Testis (tissue), 5 donors: Measurements from ENCODE around the gene RFK. TPM values are rescaled to one million over a fixed set of nuclear protein-coding genes. Genes with fewer than 3 reads are reported as not detected.
A peak's percentile ranks its signal among the peaks of the same experiment; 100 is the strongest.
"Not testable (repeated sequence)": the region's sequence is repeated elsewhere in the genome, so short reads cannot be mapped to it uniquely, and the experiment has no call there.

Experiments
- DNase-seq: peaks from one replicate; pipeline ENCODE4 v3.0.0-alpha.2; 2019
- H3K27ac ChIP-seq, 2 donors: fragments of 200-600 bp; sonication (generic); one replicate each; pipeline ENCODE4 v1.5.1; 2019
- H3K27me3 ChIP-seq: fragments of 200-600 bp; sonication (generic); one replicate; pipeline ENCODE4 v1.5.1; 2019
- H3K36me3 ChIP-seq: fragments of 200-600 bp; sonication (generic); one replicate; pipeline ENCODE4 v1.5.1; 2017; ENCODE audit warnings: low read depth; ENCODE audit errors: missing control alignments
- H3K4me1 ChIP-seq: fragments of 200-600 bp; sonication (generic); one replicate; pipeline ENCODE4 v1.5.1; 2019
- H3K4me3 ChIP-seq, 2 donors: fragments of 200-600 bp; sonication (generic); one replicate each; pipeline ENCODE4 v1.5.1; 2017 to 2019
- H3K9me3 ChIP-seq: fragments of 200-600 bp; sonication (generic); one replicate; pipeline ENCODE4 v1.5.1; 2017
- CTCF ChIP-seq, 3 experiments: fragments of 450-650 bp in 2 of 3; fragments of 200-600 bp in 1 of 3; sonication (generic) in 1 of 3; IDR thresholded peaks; one replicate each; pipeline ENCODE4 v1.5.1; 2016 to 2019; ENCODE audit warnings: antibody characterized with exemption in 3 of 3, mild to moderate bottlenecking in 2 of 3, moderate library complexity in 1 of 3
- POLR2A ChIP-seq: fragments of 450-650 bp; IDR thresholded peaks from one replicate; pipeline ENCODE4 v1.6.1; 2017; ENCODE audit warnings: antibody characterized with exemption, mild to moderate bottlenecking, moderate library complexity
- WGBS, 2 donors: methylation state at CpG; one replicate each; pipeline ENCODE4 v1.1.5; 2018; 5-methylcytosine and 5-hydroxymethylcytosine counted together
- intact Hi-C: fragments of 100-400 bp; cut with DNase I; formaldehyde crosslinking; loops from one replicate; pipeline ENCODE4 v1.15.1; 2023; ENCODE audit warnings: low total_unique reads
- long read RNA-seq, 2 donors: transcript quantifications; one replicate each; lab custom pipeline, GENCODE V29; 2026
- polyA plus RNA-seq: library from polyadenylated mRNA; stranded (reverse); fragments of 350-450 nt; fragmentation: Illumina TruSeq; extraction: RNeasy Lipid Tissue Mini Kit (QIAGEN cat#74804); gene quantifications from one replicate; pipeline ENCODE4 v1.2.3, GENCODE V29; 2014; ENCODE audit warnings: low read depth, low replicate concordance; ENCODE audit not compliant: insufficient read depth
- total RNA-seq, 2 donors: library from RNA; depleted of rRNA; stranded (reverse); fragments of >200 nt; gene quantifications; one replicate each; pipeline ENCODE4 v1.2.3, GENCODE V29; 2016

The RFK gene
- total RNA-seq = 10 to 100 TPM; 39.3 to 41.8 TPM
- 69.7 TPM for polyA plus RNA-seq
- long read RNA-seq, donor 1, transcript RFK-201 (4 exons, 2,684 nt) = major isoform, 21 of 21 reads
- long read RNA-seq, donor 1, partial matches to known transcripts = 0 of 21 reads
- long read RNA-seq, donor 1, other reads (novel, unspliced or antisense) = 0 of 21 reads
- long read RNA-seq, donor 2, transcript RFK-201 (4 exons, 2,684 nt) = major isoform, 11 of 11 reads
- long read RNA-seq, donor 2, partial matches to known transcripts = 0 of 11 reads
- long read RNA-seq, donor 2, other reads (novel, unspliced or antisense) = 0 of 11 reads

DNA sequence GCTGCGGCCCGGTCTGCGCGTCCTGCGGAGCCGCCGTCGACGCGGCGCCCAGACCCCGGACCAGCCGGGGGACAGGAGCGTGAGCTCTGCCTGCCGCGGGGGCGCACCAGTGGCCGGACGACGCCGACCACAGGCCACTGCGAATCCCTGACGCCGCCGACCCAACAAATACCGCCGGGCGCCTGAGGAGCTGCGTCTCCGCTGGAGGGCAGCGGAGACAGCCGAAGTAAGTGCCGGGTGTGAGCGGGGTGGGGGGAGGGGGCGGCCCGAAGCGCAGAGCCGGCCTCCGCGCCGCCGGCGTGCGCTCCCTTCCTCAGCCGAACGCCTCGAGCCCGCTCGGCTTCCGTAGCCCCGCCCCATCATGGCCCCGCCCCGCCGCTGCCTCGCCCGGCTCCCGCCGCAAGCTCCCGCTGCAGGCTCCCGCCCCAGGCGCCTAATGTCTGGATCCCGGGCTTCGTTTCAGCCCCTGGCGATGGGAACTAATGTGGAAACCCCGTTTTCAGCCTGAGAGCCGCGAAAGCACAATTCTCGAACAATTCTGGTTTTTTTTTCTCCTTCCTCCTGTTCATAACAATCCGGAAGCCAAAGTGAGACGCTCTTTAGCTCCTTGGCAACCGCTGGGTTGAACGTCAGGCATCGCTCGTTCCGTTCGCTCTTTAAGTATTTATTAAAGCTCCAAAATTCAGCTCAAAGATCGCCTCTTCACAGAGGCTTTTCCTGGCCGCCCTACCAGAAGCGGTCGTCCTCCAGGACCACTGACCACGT is at the start of gene RFK:
TSS of gene RFK (minus strand) at position 232 of the 765 bp plus-strand sequence. CDS start 255 bp downstream, outside the sequence.
- no peaks in the 10 kb centered on the region for H3K9me3 ChIP-seq
- DNase-seq = peak; percentile 94
- H3K36me3 ChIP-seq = no peaks in the 10 kb centered on the region
- H3K4me1 ChIP-seq = peaks cover 18% of the 10 kb centered on the region
- peak within 1 kb of the TSS; percentile 92 to 97 for H3K27ac ChIP-seq
- 0 to 1% methylated on average over 19 to 36 of the region's 81 CpGs for WGBS, 2 donors
- TF ChIP-seq POLR2A = no peak
- peak in 2 of 3 experiments; percentile 20 to 31 for TF ChIP-seq CTCF (IDR thresholded peaks at IDR 0.05)
- no peaks in the 10 kb centered on the region for H3K27me3 ChIP-seq
- H3K4me3 ChIP-seq = peak within 1 kb of the TSS; percentile 92 to 96
- intact Hi-C loops = no loop called here

- H3K4me1 ChIP-seq = peaks cover 3% of the 10 kb centered on the region
- no peak overlapping the region for H3K27ac ChIP-seq
- no peaks in the 10 kb centered on the region for H3K9me3 ChIP-seq
- DNase-seq = no peak
- no peaks in the 10 kb centered on the region for H3K27me3 ChIP-seq
- WGBS, 2 donors = 80 to 90% methylated on average over 3 of the region's 3 CpGs
- H3K36me3 ChIP-seq = no peaks in the 10 kb centered on the region
- H3K4me3 ChIP-seq = no peak overlapping the region
- TF ChIP-seq CTCF (IDR thresholded peaks at IDR 0.05) (no peak), POLR2A (no peak)
- intact Hi-C loops = loop anchor here (10.0 kb wide), 1 partner anchor 261 kb away; no protein-coding TSS in a partner anchor
Measured at GRCh38 chr9:76443887-76444286, 49.7 kb upstream of the RFK start.

- no peak for DNase-seq
- WGBS, 2 donors = 92 to 93% methylated on average over 10 of the region's 10 CpGs
- Histone ChIP-seq H3K4me1 (peaks cover 3% of the 10 kb centered on the region), H3K36me3 (no peaks in the 10 kb centered on the region), H3K9me3 (no peaks in the 10 kb centered on the region), H3K4me3 (no peak overlapping the region), H3K27me3 (no peaks in the 10 kb centered on the region), H3K27ac (no peak overlapping the region)
- TF ChIP-seq POLR2A = no peak
- no peak for TF ChIP-seq CTCF (IDR thresholded peaks at IDR 0.05)
- intact Hi-C loops = loop anchor here (10.0 kb wide), 1 partner anchor 263 kb away; no protein-coding TSS in a partner anchor
Measured at GRCh38 chr9:76441551-76442322, 47.5 kb upstream of the RFK start.

DNA sequence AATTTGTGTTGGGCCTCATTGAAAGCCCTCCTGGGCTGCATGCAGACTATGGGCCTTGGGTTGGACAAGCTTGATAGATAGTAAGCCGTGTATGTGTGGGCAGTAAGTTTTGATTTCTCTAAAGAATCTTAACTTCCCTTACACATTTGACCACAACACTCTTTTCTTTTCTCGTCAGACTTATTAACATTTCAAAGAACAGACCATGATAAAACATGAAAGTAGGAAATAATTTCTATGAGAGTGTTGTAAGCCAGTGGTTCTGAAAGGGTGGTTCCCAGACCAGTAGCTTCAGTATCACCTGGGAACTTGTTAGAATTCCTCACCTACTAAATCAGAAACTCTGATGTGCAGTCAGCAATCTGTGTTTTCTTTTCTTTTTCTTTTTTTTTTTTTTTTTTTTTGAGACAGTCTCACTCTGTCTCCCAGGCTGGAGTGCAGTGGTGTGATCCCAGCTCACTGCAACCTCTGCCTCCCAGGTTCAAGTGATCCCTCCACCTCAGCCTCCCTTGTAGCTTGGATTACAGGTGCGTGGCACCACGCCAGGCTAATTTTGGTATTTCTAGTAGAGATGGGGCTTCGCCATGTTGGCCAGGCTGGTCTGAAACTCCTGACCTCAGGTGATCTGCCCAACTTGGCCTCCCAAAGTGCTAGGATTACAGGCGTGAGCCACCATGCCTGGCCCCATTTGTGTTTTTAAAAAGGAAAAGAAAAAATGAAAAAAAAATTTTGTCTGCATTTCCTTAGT is 44.8 kb upstream of the RFK start:
- no peaks in the 10 kb centered on the region for H3K27me3 ChIP-seq
- TF ChIP-seq CTCF (IDR thresholded peaks at IDR 0.05) (no peak), POLR2A (no peak)
- no peak for DNase-seq
- H3K4me3 ChIP-seq = no peak overlapping the region
- whole genome bisulfite sequencing, 2 donors = 85 to 91% methylated on average over 6 of the region's 6 CpGs
- no peaks in the 10 kb centered on the region for H3K36me3 ChIP-seq
- intact Hi-C loops = no loop called here
- H3K4me1 ChIP-seq = no peaks in the 10 kb centered on the region
- H3K9me3 ChIP-seq = no peaks in the 10 kb centered on the region
- no peak overlapping the region for H3K27ac ChIP-seq

GRCh38 chr9:76437017-76437699 is 42.9 kb upstream of the RFK start:
- H3K27ac ChIP-seq, DNase-seq, H3K4me3 ChIP-seq, H3K9me3 ChIP-seq, H3K27me3 ChIP-seq, intact Hi-C loops, H3K4me1 ChIP-seq, H3K36me3 ChIP-seq: not testable (repeated sequence)
- 80% methylated on average over 9 of the region's 9 CpGs for WGBS, 2 donors

GRCh38 chr9:76434897-76435296 is 40.7 kb upstream of the RFK start:
- H3K36me3 ChIP-seq, intact Hi-C loops: not testable (repeated sequence)

More at GRCh38 chr9:76434897-76435296, 40.7 kb upstream of the RFK start:
- not testable (repeated sequence) for DNase-seq, H3K27ac ChIP-seq, H3K9me3 ChIP-seq, H3K4me3 ChIP-seq, H3K4me1 ChIP-seq, H3K27me3 ChIP-seq
- 92 to 94% methylated on average over 6 of the region's 6 CpGs for WGBS, 2 donors
